Neural cell (in vitro differentiated cells): Measurements from ENCODE around the gene CRCP.

ENCODE experiments used
- CTCF ChIP-seq: fragments of 450-650 bp; IDR thresholded peaks from 2 replicates; pipeline ENCODE4 v1.5.1; 2014; ENCODE audit warnings: antibody characterized with exemption, mild to moderate bottlenecking, moderate library complexity; ENCODE audit not compliant: poor library complexity, severe bottlenecking
- EP300 ChIP-seq: fragments of 450-650 bp; conservative IDR thresholded peaks from 2 replicates; pipeline ENCODE4 v1.6.1; 2014; ENCODE audit warnings: antibody characterized with exemption, mild to moderate bottlenecking, moderate library complexity; ENCODE audit not compliant: poor library complexity, severe bottlenecking
- EZH2 ChIP-seq: fragments of 200-600, 300-800 bp; shearing (Covaris generic), sonication (generic); IDR thresholded peaks from 2 replicates; pipeline ENCODE4 v1.6.1; 2014; ENCODE audit warnings: antibody characterized with exemption, low read length, borderline replicate concordance, mild to moderate bottlenecking; ENCODE audit not compliant: insufficient read depth, poor library complexity, severe bottlenecking
- RAD21 ChIP-seq: fragments of 450-650 bp; conservative IDR thresholded peaks from 2 replicates; pipeline ENCODE4 v1.6.1; 2014; ENCODE audit warnings: antibody characterized with exemption, mild to moderate bottlenecking, moderate library complexity

- TF ChIP-seq EP300, result no peak
- TF ChIP-seq CTCF, result no peak
- TF ChIP-seq RAD21, result no peak
- TF ChIP-seq EZH2, result no peak
Observed at GRCh38 chr7:66163186-66163610, 48.6 kb downstream of the CRCP start.
